ENCODE results near the gene CCBE1. TPM values are rescaled to one million over a fixed set of nuclear protein-coding genes. Genes with fewer than 3 reads are reported as not detected.

The CCBE1 gene
- total RNA-seq, 2 experiments from 2014 or later, result not detected

- CTCF ChIA-PET, result interaction anchor here (0.6 kb wide), 1 partner anchor 588 kb away, joined by 4 read pairs; no protein-coding TSS in a partner anchor
Observed at GRCh38 chr18:59383851-59384250, 313.4 kb downstream of the CCBE1 start.

DNA sequence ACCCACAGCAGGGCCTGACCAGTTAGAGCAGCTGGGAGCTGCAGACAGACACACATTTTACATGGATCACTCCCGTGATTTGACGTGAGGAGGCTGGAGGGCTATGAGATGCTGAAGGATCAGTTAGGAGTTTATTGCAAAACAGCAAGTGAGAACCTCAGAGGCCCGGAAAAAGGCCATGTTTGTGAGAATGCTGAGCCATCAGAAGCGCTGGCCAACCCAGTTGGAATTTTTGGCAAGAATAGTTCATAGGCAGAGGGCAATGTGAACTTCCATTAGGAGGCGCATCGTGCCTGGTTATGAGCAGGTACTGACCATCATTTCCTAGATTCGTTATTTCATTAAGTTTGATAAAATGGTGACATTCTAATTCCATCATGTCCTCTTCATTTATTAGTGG, 314.8 kb downstream of the CCBE1 start:
- no peaks in the 10 kb centered on the region for H3K36me3 Mint-ChIP-seq (ENCODE audit: low read depth)
- no peaks in the 10 kb centered on the region for H3K4me1 Mint-ChIP-seq
- DNase-seq, result no peak
- no peak overlapping the region for H3K4me3 Mint-ChIP-seq
- H3K27me3 Mint-ChIP-seq, result peaks cover 9% of the 10 kb centered on the region
- no peaks in the 10 kb centered on the region for H3K9me3 Mint-ChIP-seq
- CTCF ChIA-PET, result no interaction called here
- H3K27ac Mint-ChIP-seq, result no peak overlapping the region
- POLR2A ChIA-PET, result no interaction called here

More at GRCh38 chr18:59383851-59384250, 313.4 kb downstream of the CCBE1 start:
- no peaks in the 10 kb centered on the region for H3K4me1 Mint-ChIP-seq
- no peaks in the 10 kb centered on the region for H3K36me3 Mint-ChIP-seq (ENCODE audit: low read depth)
- DNase-seq, result no peak
- H3K9me3 Mint-ChIP-seq, result no peaks in the 10 kb centered on the region
- H3K27me3 Mint-ChIP-seq, result peaks cover 5% of the 10 kb centered on the region
- H3K4me3 Mint-ChIP-seq, result no peak overlapping the region
- POLR2A ChIA-PET, result no interaction called here
- H3K27ac Mint-ChIP-seq, result no peak overlapping the region

- Mint-ChIP-seq H3K4me3 (no peak overlapping the region), H3K36me3 (ENCODE audit: low read depth) (no peaks in the 10 kb centered on the region), H3K27ac (no peak overlapping the region), H3K4me1 (no peaks in the 10 kb centered on the region), H3K9me3 (no peaks in the 10 kb centered on the region), H3K27me3 (peaks cover 9% of the 10 kb centered on the region)
- ChIA-PET POLR2A (no interaction called here), CTCF (interaction anchor here (0.6 to 0.9 kb wide), 2 partner anchors 21 to 103 kb away, joined by 3 to 5 read pairs; no protein-coding TSS in a partner anchor)
- no peak for DNase-seq
Observed at GRCh38 chr18:59381949-59382348, 315.3 kb downstream of the CCBE1 start.

Other genes starting within 250 kb of the CCBE1 start
- 10 to 100 TPM; 14.8 to 19.1 TPM for gene PMAIP1, start 202.6 kb upstream of the CCBE1 start, total RNA-seq

Measured in activated CD4-positive, alpha-beta T cell treated with anti-CD3 and anti-CD28 coated beads, Interleukin-2, amount 10 ng/mL, durations not matched to agents 7 days and 5 days (primary cell).